ENCODE results near the gene TMSB15C.

The TMSB15C gene

DNA sequence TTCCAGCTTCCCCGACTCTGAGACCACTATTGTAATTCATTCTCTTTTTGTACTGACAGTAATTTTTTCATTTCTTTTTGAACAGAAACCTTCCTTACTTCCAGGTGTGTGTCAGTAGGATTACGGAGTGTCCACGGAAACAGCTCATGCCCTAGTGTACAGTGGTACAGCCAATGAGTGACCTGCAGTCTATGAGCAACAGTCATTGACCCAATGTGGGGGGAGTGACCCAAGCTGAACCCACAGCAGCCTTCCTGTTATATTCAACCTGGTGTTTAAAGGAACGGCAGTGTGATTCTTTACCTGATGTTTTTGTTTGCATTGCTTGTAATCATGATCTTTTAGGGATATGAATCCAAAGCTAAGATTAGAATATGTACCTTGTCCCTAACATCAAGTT, 35.0 kb downstream of the TMSB15C start:
- ChIA-PET CTCF (no interaction called here), POLR2A (ENCODE audit: low non-redundant PET) (no interaction called here)
- no peak overlapping the region for H3K27ac ChIP-seq
- DNase-seq (ENCODE audit: low spot score), result no peak
- TF ChIP-seq, protein P1, sequence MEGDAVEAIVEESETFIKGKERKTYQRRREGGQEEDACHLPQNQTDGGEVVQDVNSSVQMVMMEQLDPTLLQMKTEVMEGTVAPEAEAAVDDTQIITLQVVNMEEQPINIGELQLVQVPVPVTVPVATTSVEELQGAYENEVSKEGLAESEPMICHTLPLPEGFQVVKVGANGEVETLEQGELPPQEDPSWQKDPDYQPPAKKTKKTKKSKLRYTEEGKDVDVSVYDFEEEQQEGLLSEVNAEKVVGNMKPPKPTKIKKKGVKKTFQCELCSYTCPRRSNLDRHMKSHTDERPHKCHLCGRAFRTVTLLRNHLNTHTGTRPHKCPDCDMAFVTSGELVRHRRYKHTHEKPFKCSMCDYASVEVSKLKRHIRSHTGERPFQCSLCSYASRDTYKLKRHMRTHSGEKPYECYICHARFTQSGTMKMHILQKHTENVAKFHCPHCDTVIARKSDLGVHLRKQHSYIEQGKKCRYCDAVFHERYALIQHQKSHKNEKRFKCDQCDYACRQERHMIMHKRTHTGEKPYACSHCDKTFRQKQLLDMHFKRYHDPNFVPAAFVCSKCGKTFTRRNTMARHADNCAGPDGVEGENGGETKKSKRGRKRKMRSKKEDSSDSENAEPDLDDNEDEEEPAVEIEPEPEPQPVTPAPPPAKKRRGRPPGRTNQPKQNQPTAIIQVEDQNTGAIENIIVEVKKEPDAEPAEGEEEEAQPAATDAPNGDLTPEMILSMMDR (conservative IDR thresholded peaks at IDR 0.05; ENCODE audit: low read depth), result no peak

DNA sequence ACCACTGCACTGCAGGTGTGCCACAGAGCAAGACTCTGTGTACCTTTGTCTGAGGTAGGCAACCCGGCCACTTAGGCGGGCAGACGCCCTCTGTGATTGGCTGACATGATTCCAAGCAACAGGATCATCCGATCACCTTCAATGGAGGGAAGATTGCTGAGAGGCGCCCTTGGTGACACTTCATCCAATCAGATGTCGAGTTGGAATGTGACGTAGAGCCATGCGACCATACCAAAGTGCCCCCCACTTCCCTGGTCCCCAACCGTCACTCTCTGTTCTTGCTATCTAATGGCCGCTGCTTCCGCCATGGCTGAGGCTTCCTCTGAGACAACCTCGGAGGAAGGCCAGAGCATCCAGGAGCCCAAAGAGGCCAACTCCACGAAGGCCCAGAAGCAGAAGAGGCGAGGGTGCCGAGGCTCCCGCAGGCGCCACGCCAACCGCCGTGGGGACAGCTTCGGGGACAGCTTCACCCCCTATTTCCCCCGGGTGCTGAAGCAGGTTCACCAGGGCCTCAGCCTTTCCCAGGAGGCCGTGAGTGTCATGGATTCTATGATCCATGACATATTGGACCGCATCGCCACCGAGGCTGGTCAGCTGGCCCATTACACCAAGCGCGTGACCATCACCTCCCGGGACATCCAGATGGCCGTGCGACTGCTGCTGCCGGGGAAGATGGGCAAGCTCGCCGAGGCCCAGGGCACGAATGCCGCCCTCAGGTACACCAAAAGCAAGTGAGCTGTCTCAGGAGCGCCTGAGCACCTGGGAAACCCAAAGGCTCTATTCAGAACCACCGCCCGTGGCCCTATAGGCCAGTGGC, 36.1 kb downstream of the TMSB15C start, which contains the start of gene H2BW2:
Gene H2BW2 (plus strand): TSS at position 268 of the 817 bp plus-strand sequence. CDS start 39 bp downstream, at position 307.
- no peak for DNase-seq (ENCODE audit: low spot score)
- no peak within 1 kb of the TSS for H3K27ac ChIP-seq
- CTCF ChIA-PET, result no interaction called here
- TF ChIP-seq, protein P1 (conservative IDR thresholded peaks at IDR 0.05; ENCODE audit: low read depth), result no peak
- POLR2A ChIA-PET (ENCODE audit: low non-redundant PET), result no interaction called here
